Cardiac fibroblast (primary cell): ENCODE results near the gene HOXD13.

Experiments used
- DNase-seq, 2 donors: peaks; one replicate each; pipeline versions ENCODE4 v3.0.0 to v3.0.0-alpha.2; 2010; ENCODE audit warnings: low read depth in 2 of 2
- H3K4me3 ChIP-seq, 2 donors: replicated peaks in 1 of 2; 1 replicate in 1 of 2; 2 replicates in 1 of 2; pipeline ENCODE4 v1.5.1; 2011; ENCODE audit warnings: low read depth in 2 of 2, low read length in 2 of 2, mild to moderate bottlenecking in 2 of 2, moderate library complexity in 1 of 2
- CTCF ChIP-seq: IDR thresholded peaks from one replicate; pipeline ENCODE4 v1.5.1; 2011; ENCODE audit warnings: low read depth, mild to moderate bottlenecking, low read length, inconsistent platforms

The HOXD13 gene

DNA sequence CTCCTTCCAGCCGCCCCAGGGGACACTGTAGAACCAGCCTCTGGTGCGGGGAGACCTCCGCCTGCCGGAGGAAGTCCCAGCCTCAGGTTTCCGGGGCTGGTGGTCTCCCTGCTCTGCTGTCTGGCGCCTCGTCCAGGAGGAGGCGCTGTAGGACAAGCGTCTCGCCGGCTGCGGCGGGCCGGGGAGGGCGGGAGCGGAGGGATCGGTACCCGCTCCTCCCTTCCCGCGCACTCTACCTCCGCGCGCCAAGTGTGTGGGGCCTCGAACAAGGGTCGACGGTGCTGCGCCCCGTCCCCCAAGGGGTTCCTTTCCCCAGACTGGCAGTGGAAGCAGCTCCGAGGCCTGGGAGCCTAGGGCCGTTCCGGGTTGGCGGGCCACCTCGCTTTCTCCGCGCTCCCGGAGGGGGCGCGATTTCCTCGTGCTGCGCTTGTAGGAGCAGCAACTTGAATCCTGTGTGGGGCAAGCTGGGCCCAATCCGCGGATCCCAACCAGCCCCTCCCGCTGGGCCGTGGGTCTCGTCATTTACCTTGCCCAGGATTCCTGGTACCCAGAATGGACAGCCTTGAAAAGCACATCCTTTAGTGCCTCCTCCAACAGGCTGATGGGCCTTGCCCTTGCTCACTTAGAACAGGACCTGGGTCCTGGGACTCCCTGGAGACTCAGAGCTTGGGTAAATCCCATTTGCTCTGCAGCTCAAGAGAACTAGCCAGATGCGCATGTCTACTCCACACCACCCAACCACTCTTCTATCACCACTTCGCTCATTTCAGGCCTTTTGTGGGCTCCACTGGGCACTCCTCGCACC, 48.2 kb downstream of the HOXD13 start:
- H3K4me3 ChIP-seq = peak overlapping the region; percentile 44 to 52
- DNase-seq = peak; percentile 61 to 66
- peak; percentile 73 for TF ChIP-seq CTCF

- DNase-seq = no peak
- H3K4me3 ChIP-seq = no peak overlapping the region
- no peak for TF ChIP-seq CTCF
These were observed 49.8 kb downstream of the HOXD13 start for GRCh38 chr2:176142281-176142680.
